ENCODE data around the gene C8B.

The C8B gene

DNA sequence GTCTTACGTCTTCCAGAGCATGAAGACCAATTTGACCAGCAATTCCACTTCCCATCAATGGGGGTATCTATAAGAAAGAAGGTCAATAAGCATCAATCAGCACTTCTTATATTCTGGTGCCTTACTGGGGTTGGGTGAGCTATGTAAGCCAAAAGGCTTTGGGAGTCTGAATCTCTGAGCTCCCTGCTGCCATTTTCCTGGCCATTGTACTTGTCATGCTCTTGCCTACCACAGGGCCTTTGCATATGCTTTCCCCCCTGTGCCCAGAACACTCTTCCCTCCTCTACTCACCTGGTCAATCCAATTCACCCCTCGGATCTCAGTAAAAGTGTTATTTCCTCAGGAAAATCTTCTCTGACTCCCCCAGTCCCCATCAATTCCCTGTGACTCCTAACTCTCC lies 36.3 kb downstream of the C8B start:
- DNase-seq: no peak

DNA sequence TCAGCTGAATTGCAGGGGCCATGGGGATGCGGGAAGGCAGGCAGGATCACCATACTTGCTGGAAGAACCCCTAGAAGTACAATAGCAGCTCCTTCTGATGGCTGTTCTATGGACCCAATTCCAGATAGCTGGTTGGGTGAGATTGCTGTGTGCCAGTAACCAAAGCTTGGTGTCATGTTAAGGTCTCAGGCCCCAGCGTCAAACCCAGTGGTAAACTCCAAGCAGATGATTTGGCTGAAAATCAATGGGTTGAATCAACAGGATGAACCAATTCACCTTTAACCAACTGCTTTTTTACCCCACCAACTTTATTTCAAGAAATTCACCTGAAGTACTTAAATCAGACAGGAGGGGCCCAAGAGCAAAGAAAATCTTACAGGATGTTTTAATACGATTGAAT lies 37.8 kb downstream of the C8B start:
- no peak for DNase-seq

DNA sequence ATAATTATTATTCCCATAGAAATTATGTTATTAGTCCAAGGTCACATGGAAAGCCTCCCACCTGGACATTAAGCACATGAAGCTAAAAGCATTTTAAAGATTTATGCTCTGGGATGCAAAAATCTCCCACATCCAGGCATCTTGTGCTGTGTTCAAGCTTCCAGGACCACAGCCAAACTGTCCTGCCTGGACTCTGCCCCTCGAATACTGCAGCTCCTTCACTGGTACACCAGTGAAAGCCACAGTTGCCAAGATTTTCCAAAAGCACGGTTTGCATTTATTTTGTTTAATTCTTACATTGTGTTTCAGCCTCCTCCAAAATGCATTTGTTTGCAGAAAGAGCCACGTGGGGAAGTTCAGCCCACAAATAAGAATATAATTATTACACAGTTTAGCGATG lies 38.6 kb downstream of the C8B start:
- no peak for DNase-seq

DNA sequence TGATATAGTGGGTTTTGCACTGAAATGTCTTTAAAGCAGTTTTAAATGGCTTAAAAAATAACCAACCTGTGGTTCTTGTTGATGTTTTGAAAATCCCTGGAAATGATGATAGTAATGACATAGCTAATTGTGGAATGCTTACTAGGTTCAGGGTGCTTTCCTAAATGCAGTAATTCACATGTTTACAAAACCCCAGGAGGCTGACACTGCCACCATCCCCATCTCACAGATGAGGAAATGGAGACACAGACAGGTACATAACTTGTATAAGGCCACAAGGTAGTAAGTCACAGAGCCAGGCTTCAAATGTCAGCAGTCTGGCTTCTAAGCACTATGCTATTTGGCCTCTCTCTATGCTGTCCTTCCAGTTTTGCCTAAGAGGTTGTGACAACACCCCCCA lies 40.6 kb downstream of the C8B start:
- DNase-seq: no peak

DNA sequence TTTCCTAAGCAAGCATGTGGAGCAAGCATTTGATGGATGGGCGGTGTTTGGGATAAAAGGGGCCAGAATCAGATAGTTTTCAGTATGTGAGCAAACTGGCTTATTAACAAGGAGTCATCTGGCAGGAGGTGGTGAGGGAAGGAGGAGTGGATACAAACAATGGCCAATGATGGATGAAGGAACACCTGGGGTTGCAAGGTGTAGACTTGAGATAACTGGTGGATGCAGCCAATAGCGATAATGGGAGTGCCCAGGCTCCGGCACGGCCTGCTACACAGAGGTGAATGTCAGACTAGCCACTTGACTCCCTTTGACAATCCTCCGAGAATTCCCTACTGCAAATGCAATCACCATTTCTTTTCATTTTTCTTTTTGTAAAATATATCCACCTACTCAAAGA lies 41.7 kb downstream of the C8B start:
- no peak for DNase-seq

DNA sequence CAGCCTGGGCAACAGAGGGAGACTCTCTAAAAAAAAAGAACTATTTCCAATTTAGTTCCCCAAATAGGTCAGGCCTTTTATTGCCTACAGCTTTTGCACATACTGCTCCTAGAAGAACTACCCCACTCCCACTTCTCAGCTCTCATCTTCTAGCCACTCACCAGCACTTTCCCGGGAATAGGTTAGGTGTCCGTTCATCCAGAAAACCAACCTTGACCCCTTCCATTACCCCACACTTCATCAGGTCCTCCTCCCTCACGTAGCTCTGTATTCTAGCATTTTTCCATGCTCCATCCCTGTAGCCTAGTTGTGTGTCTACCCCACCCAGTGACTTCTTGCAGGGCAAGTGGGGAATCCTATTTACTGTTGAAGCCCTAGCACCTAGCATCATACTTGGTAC lies 42.6 kb downstream of the C8B start:
- no peak for DNase-seq

DNA sequence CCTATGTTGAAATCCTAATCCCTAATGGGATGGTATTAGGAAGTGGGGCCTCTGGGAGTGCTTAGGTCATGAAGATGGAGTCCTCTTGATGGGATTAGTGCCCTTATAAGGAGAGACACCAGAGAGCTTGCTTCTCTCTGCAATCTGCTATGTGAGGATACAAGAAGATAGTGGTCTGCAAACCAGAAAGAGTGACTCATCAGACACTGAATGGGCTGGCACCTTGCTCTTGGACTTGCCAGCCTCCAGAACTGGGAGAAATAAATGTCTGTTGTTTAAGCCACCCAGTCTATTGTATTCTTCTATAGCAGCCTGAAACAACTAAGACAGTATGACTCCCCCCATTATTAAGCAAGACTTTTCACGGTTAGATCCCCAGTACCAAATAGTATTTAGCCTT lies 43.3 kb downstream of the C8B start:
- DNase-seq: no peak

DNA sequence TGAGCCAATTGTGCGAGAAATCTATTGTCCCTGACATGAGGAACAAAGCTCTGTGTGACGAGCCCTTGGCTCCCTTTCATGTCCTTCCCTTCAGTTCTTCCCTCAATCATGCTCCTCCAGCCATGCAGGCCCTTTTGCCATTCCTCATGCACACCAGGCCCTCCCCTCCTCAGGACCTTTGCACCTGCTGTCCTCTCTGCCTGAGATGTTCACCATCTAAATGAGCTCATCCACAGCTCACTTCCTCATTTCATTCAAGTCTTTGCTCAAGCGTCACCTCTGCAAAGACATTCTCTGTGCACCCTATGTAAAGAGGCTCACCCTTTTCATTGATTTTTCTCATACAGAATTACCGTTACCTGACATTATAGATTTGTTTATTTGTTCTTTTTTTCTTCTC lies 43.7 kb downstream of the C8B start:
- no peak for DNase-seq

DNA sequence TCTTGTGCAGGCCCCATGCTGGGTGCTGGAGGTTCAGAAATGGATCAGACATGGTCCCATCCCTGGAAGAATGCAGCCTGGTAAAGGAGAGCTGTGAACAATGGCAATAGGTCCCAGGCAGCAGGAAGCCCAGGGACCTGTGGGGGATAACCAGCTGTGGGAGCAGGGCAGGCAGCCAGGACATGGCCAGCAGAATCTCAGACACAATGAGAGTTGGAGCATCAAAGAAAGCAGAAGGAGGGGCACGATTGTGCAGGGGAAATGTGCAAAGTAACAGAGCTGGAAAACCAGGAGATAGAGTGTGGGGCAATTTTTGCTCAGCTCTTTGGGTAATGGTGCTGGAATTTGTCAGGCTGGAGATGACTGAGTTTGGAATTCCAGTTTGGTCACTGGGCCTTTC lies 44.3 kb downstream of the C8B start:
- DNase-seq: no peak

DNA sequence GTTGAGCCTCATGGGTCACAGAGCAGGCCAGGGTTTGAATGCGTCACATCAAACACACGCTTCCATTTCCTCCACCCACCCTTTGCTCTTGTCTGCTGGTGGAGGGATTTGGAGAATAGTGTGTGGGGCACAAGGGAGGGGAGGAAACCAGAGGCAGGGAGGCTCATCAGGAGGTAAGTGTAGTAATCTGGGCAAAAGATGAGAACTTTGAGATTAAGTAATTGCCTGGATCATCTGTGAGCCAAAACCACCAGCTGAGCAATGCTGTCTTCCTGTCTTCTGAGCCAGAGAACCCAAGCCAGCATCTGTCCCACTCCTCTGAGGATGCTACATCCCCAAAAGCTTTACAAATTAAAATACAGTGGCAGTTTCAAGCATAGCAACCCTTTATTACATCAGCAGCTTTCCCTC lies 45.2 kb downstream of the C8B start:
- no peak for DNase-seq

DNA sequence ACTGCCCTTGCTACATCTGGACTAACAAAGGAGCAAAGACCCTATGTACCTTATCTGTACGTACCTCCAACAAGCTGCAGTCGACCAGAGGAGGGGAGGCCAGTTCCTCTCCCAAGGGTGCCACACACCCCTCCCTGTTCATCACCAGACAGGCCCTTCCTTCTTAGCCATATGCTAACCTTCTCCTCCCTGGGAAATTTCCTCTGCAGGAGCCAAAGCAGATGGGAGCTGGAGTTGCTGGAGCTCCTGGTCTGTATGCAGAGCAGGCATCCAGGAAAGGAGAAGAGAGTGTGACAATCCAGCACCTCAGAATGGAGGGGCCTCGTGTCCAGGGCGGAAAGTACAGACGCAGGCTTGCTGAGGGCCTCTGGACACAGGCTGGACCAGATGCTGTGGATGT lies 48.5 kb downstream of the C8B start:
- no peak for DNase-seq

DNA sequence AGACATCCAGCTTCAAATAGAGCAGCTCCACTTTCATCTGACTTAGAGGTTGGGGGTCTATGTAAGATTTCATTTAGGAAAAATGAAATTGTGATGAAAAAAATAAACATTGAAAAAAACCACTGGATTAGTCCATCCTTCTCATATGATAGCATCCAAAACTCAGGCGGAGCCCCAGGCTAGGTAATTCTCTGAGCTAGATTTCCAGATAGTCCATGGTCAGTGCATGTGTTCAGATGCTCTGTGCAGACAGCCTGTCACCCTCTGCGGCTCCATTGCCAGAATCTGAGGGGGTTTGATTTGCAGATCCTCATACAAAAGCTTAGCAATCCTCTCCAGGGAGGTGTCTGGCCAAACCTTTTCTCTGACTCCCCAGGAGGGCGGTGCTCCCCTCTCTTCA lies 49.2 kb downstream of the C8B start:
- no peak for DNase-seq

DNA sequence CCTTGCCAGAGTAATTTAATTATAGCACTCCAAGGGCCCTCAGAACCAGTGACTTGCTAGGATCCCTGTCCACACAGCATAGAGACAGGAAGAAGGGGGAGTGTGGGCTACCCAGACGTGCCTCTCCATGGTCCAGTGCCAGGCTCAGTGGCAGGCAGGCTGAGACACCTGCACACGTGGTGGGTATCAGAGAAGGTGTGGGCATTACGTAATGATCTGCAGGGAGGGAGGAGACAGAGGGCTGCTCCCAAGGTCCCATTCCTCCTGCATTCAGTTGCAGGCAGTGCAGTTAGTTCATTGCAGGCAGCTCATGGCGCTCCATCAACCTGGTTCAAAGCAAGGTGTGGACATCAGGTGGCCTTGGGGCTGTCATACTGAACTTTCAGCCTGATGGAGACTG lies 49.9 kb downstream of the C8B start:
- DNase-seq: no peak

DNA sequence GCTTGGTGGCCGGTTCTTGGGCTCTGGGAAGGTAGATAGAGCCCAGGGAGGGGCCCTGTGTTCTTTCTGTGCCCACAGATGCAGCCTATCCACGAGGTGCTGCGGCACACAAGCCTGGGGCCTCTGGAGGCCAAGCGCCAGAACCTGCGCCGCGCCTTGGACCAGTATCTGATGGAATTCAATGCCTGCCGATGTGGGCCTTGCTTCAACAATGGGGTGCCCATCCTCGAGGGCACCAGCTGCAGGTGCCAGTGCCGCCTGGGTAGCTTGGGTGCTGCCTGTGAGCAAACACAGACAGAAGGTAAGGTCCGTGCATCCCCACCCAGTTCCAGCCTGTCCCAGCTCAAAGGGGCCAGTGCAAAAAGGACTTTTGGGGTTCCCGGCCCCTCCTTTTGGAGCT lies 53.5 kb downstream of the C8B start:
- DNase-seq: no peak

DNA sequence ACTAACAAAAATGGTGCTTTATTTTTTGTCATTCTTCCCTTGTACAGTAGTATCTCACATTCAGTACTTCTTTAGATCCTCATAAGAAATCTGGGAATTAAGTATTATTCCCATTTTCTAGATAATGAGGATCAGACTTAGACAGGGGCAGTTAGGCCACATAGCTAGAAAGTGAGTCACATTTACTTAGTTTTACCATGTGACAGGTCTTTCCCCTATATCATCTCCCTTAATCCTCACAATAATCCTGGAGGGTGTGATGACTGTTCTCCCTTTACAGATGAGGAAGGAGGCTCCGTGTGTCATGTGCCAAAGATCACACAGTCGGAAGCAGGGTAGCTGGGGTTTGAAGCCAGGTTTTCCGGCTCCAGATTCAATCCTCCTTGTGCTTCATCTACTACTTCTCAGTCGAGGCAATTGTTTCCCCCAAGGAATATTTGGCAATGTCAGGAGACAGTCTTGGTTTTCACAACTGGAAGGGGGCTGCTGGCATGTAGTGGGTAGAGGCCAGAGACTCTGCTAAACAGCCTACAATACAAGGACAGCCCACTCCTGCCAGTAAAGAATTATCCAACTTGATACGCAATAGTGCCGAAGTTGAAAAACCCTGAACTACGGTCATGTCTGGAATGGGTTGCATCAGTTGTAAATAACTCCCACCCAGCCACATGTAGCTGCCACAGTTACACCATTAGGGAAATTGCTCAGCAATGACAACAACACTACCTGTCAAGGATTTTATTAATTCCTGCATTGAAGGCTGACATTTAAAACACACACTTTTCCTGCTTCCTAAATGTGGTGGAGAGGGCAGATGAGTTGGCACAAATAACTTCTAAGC lies 54.5 kb downstream of the C8B start:
- DNase-seq: no peak

DNA sequence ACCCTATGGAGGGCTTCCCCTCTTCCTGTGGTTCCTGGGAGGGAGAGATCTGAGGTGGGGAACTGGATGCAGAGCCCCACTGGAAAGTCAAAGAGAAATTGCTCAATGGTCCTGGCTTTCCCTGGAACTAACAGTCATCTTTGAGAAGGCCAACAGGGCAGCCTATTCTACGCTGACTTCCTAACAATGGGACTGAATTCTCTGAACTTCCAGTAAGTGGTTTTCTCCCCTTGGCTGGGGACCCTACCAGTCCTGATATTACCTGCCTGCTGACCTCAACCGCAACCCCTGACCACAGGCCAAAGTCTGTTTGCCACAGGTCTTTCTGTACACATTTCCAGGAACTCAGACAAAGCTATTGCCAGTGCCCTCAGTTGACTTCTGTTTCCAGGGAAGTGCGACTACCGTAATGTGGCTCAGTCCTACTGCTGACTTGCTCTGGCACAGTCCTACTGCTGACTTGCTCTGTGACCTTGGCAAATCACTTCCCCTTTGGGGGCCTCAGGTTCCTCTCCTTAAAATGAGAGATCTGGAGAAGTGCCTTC lies 55.3 kb downstream of the C8B start:
- DNase-seq: no peak

DNA sequence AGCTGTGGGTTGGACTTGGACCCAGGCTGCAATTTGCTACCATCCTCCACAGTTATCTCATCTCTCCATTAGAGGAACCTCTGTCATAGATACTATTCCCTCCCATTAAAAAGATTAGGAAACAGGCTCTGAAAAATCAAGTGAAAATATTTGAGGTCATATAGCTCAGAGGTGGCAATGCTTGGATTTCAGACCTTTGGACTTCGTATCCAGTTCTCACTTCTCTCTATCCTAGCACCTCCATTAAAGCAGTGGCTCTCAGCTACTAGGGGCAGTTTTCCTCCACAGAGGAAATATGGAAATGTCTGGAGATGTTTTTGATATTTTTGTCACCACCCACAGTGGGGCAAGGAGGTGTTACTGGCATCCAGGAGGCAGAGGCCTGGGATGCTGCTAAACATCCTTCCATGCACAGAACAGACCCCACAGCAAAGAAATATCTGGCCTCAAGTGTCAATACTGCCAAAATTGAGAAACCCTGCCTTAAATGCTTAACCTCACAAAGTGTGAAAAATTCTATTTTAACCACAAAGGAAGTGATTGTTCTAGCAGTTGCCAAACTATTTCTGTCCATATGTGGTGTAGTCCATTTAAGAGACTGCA lies 57.1 kb downstream of the C8B start:
- DNase-seq: no peak

DNA sequence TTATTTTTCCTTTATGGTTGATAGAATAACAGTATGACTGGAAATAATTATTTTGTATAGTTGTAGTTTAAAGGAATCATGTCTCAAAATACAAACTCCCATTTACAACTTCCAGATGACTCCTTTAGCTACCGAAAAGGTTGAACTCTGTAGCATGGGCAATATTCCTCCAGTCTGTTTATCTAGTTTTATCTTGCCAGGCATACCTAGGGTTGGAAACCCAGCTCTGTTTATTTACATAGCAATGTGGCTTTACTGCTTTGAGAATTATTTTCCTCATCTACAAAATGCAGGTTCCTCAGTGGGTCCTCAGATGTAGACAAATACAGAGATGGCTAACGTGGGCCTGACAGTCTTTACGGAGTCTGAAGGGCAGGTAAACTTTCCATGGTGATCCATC lies 60.1 kb downstream of the C8B start:
- DNase-seq: no peak

DNA sequence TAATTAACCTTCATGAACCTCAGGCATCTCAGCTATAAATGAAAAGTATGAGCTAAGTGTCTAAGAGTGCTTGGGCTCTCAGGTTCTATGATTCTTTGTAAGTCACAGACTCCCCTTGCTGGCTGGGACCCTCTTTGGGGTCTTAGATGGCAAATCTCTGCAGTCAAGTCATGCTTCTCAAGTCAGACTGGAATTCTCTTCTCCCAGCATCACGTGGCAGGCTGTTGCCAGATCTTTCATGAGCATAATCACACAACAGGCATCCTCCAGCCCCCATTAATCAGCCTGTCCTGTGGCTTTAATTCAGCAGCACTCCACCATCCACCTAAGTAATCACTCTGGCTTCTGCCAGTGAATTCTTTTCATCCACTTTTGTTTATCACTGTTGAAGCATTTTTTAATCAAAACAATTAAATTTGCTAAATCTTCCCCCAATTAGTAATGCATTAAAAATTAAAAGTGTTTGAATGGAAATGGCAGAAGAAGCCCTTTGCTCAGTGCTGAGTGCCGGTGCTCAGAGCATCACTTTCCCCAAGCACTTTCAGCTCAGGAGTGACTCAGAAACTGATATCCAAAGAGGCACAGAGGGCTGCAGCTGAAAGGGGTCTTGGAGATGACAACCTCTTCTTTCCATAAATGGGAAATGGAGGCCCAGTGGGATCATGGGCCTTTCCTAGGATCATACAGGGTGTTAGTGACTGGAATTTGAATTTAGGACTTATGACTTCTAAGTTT lies 61.0 kb downstream of the C8B start:
- no peak for DNase-seq

DNA sequence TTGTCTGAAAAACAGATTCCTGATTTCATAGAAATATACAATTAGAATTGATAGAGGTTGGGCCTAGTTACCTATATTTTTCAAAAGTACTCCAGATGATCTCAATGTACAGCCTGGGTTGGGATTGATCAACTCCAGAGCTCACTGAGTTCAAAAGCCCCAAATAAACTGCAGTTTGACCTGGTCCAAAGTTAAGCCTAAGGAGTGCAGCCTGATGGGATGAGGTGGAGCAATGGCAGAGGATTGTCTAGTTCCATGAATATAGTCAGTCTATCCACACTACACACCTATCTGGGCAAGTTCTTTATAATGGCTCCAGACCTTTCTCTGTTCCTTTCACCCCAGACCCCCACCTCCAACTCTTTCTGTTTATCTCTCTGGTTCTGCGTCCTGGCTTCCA lies 62.0 kb downstream of the C8B start:
- no peak for DNase-seq

DNA sequence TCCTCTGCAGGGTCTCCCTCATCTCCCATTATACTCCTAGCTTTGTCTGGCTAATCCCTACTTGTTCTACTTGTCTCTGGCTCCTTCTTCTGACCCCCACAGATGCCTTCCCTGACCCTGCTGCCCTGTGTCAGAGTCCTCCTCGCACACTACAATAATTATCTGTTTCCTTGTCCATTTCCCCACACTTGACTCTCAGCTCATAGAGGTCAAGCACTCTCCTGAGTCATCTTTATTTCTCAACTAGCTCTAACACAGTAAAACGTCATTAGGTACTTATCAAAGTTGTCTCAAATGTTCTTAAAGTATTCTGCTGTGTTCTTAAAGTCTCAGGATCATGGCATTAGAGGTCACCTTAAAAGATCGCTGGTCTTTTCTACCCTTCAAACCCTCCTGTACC lies 64.1 kb downstream of the C8B start:
- no peak for DNase-seq

DNA sequence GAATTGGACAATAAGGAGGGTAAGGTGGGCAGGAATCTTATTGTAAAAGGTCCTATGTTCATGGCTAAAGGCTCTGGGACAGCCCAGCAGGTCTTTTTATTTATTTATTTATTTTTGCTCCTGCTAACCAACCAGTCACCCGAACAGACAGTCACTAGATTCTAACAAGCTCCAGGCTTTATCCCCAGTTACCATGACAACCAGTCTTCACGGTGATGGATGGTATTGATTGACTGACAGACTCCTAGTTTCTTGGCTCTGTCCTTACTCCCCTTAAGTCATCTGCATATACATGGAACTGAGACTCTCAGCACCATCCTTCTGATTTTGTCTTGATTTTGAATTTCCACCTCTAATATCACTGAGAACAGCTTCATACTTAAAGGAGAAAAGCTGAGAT lies 66.9 kb downstream of the C8B start:
- DNase-seq: no peak

DNA sequence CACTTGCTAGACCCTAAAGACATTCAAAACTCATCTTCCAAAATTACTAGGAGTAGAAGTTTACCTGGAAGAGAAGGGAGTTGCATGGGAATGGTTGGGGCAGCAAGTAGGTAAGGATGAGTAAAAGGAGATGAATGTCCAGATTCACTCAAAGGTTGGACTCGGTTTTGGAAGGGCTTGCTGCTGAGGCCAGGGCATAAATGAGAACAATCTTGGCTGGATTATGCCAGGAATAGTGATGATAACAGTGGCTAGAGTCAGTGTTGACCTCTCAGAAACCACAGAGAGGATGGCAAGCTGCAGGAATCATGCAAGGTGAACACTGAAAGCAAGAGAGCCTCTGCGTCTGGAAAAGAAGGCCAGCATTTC lies 67.8 kb downstream of the C8B start:
- no peak for DNase-seq

Measured in stimulated activated CD4-positive, alpha-beta T cell treated with anti-CD3 and anti-CD28 coated beads, Interleukin-12 subunit alpha, Interleukin-12 subunit beta, amount 100 ng/mL, for 4 hours (primary cell).